Astrocyte (in vitro differentiated cells and primary cell): ENCODE results near the gene PTGFRN.

Source experiments
- CTCF ChIP-seq: IDR thresholded peaks from 2 replicates; pipeline ENCODE4 v1.5.1; 2011; ENCODE audit warnings: low read depth, mild to moderate bottlenecking, inconsistent platforms, low read length, moderate library complexity; ENCODE audit not compliant: insufficient read depth
- EZH2 ChIP-seq: IDR thresholded peaks from 2 replicates; pipeline ENCODE4 v1.6.1; 2012; ENCODE audit warnings: mild to moderate bottlenecking, low read length, inconsistent platforms; ENCODE audit not compliant: insufficient read depth

DNA sequence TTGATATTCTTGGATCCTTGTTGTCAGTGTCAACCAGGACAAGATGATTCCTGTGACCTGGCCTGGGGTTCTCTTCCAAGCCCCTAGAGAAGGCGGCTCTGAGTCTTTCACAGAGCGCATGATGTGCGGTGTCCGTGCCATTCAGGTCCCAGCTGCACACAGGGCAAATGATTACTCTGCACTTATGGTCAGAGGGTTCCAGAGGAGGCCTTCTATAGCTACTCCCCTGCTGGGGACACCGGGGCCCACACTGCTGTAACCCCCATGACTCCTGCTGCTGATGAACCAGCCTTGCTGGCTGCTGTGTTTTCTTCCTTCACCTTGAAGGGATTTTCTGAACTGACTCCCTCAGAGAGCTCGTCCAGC is 1.5 kb downstream of the PTGFRN start:
- TF ChIP-seq CTCF (no peak), EZH2 (no peak)
